NCI-H460 (cell line): ENCODE measurements around the gene SCAMP2. TPM values are rescaled to one million over a fixed set of nuclear protein-coding genes. Genes with fewer than 3 reads are reported as not detected.
A peak's percentile ranks its signal among the peaks of the same experiment; 100 is the strongest.

Experiments used
- DNase-seq: peaks from one replicate; pipeline ENCODE4 v3.0.0-alpha.2; 2016; ENCODE audit warnings: low read depth; ENCODE audit errors: extremely low read depth
- small RNA-seq, 2 experiments: library from RNA; depleted of rRNA; stranded (forward); fragments of <200 nt; gene quantifications; one replicate each; pipeline ENCODE3, GENCODE V24; 2014
- total RNA-seq: library from RNA; depleted of rRNA; stranded (reverse); fragments of >200 nt; shearing (Covaris generic); gene quantifications from 2 replicates; pipeline ENCODE4 v1.2.3, GENCODE V29; 2014; rRNA removed

SCAMP2 gene
- total RNA-seq, 1 experiment from 2014 or later = 20.4 TPM

DNA sequence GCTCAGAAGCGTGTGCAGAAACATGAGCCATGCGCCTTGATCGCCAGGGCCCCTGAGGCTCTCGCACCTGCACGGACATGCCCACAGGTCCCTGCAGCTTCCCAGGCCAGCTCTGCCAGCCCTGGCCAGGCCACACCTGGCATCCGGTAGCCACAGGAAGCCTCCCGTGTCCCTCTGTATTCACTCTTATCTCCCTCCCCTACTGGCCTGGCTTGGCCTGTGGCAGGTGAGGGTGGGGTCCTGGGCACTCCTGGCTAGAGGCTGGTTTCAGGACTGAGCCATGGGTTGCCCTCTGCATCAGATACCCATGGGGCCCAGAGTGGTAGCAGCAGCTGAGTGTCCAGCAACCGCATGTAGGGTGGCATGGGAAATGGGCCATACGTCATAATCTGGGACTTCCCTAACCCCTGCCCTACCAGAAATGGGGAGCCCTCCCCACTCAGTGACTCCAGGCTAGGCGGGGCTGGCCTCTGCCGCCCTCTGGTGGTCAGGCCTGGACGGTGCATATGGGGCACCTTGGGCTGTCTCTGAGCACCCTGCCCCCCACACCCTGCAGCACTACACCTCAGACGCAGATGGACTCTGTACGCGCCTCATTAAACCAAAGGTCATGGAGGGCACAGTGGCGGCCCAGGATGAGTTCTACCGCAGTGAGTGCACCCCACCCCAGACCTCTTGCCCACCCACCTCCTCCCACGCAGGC is 73.2 kb downstream of the SCAMP2 start:
- peak; percentile 59 for DNase-seq

DNA sequence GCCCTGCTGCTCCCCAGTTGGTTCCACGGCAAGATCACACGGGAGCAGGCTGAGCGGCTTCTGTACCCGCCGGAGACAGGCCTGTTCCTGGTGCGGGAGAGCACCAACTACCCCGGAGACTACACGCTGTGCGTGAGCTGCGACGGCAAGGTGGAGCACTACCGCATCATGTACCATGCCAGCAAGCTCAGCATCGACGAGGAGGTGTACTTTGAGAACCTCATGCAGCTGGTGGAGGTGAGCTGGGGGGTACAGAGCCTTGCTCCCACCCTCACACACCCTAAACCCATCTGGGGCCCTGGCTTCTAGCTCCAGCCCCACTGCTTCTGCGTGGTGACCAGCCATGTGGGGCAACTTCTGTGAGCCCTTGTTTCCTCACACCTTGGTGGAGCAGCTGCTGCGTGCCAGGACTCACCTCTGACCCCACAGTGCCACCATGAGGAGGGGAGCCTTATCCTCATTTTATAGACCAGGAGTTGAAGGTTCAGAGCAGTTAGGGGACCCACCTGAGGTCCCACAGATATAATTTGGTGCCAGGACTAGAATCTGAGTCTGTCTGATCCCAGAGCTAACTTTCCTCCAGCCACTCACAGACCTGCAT is 73.8 kb downstream of the SCAMP2 start:
- no peak for DNase-seq

DNA sequence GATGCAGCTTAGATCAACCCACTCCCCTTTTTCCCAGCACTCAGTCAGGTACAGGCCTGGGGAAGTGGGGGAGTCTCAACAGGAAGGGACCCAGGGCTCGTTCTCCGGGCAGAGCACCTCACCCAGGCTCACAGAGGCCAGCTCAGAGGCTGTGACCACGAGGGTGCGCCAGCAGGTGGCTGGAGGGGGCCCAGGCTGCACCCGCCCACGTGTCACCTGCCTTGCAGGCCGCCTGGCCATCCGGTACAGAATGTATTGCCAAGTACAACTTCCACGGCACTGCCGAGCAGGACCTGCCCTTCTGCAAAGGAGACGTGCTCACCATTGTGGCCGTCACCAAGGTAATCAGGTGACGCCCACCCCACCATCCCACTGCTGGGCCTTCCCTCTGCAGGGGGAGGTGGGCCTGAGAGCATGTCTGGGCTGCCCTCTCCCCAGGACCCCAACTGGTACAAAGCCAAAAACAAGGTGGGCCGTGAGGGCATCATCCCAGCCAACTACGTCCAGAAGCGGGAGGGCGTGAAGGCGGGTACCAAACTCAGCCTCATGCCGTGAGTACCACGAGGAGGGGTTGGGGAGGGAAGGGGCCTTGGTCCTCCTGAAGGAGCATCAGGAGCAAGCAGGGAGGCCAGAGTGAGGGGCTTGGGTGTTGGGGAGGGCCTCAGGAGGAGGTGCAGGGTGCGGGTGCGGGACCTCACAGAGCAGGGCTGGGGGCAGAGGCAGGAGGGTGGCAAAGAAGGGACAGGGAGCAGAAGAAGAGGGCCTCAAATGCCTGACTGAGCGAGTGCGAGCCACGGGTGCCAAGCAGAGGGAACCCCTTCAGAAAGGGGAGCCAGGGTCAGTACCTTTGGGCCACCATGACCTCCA is 74.5 kb downstream of the SCAMP2 start:
- DNase-seq = no peak

DNA sequence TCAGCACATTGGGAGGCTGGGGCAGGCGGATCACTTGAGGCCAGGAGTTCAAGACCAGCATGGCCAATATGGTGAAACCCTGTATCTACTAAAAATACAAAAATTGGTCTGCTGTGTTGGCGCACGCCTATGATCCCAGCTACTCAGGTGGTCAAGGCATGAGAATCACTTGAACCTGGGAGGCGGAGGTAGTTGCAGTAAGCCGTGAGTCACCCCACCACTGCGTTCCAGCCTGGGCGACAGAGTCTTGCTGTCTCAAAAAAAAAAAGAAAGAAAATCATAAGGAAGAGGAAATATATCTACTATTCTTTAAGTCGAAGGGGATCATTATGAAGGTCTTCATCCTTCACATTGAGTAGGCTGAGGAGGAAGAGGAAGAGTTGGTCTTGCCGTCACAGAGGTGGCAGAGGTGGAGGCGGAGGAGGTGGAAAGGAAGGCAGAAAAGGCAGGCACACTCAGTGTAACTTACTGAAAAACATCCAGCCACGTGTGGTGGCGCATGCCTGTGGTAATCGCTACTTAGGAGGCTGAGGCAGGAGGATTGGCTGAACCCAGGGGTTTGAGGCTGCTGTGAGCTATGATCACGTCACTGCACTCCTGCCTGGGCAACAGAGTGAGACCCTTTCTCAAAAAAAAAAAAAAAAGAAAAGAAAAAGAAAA is 77.1 kb downstream of the SCAMP2 start:
- DNase-seq = no peak

DNA sequence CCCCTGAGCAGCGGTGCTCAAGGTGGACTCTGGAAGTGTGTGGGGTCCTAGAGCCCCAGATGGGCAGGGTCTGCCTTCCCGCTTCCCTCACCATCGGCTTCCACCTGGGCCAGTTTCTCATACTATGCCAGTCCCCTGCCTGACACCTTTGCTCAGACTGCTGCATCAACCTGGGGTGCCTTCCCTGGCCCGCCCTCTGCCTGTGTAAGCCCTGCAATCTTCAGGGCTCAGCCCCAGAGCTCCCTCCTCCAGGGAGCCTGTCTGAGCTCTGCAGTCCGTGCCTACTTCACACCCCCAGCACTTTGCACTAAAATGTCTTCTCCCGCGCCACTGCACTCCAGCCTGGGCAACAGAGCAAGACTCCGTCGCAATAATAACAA is 78.2 kb downstream of the SCAMP2 start:
- no peak for DNase-seq

DNA sequence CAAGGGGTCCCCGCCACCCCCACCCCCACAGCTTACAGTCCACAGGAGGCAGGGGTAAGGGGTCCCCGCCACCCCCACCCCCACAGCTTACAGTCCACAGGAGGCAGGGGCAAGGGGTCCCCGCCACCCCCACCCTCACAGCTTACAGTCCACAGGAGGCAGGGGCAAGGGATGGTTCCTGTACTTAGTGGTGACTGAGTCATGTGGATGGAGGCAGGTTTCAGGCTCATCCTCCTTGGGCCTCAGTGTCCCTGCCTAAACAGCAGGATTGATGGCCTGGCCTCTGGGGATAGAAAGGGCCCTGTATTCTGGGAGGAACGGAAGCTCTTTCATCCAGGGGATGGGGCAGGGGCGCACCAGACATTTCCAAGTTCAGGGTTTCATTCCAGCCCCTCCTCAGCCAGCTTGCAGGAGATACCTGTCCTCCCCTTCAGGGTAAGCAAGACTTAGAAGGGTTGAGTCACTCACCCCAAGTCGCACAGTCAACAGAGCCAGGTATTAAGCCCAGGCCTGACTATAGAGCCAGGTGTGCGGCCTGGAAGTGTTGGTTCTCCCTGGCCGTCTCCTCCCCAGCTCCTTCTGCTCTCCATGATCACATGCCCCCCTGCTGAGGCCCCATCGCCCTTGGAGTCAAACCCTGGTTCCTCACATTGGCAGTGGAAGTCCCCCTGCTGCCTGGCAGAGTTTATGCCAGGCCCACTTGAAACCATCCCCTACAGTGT is 78.8 kb downstream of the SCAMP2 start:
- DNase-seq = no peak

Small RNA genes within 50 kb of the gene (small RNA-seq; reads per million reads assigned to genes)
- 0 reads per million in 2 experiments for gene CPLX3
- gene MIR6882 = 0 to 0.12 reads per million in 2 experiments

Other genes starting within 250 kb of the SCAMP2 start
- 8.8 and 10.3 TPM in 2 replicates for gene EDC3, start 177.3 kb downstream of the SCAMP2 start, total RNA-seq
- gene CYP1A1, start 147.8 kb downstream of the SCAMP2 start, total RNA-seq = not detected in 2 replicates
- not detected in 2 replicates for gene CYP1A2, start 124.5 kb downstream of the SCAMP2 start, total RNA-seq
- gene CSK, start 91.3 kb downstream of the SCAMP2 start, total RNA-seq = 22.4 and 26.7 TPM in 2 replicates
- gene LMAN1L, start 60.5 kb downstream of the SCAMP2 start, total RNA-seq = not detected in 2 replicates
- gene CPLX3, start 46.7 kb downstream of the SCAMP2 start, total RNA-seq = 0.07 TPM in 1 of 2 replicates, not detected in the other
- 32.1 and 32.7 TPM in 2 replicates for gene ULK3, start 30.2 kb downstream of the SCAMP2 start, total RNA-seq
- gene MPI, start 16.7 kb upstream of the SCAMP2 start, total RNA-seq = 31.6 and 39.8 TPM in 2 replicates
- 41.3 and 41.9 TPM in 2 replicates for gene FAM219B, start 33.5 kb upstream of the SCAMP2 start, total RNA-seq
- 235 and 237 TPM in 2 replicates for gene COX5A, start 64.7 kb upstream of the SCAMP2 start, total RNA-seq
- 16.6 and 21.8 TPM in 2 replicates for gene RPP25, start 83.4 kb upstream of the SCAMP2 start, total RNA-seq
- 0.43 and 0.69 TPM in 2 replicates for gene SCAMP5, start 122.2 kb upstream of the SCAMP2 start, total RNA-seq
- gene PPCDC, start 150.2 kb upstream of the SCAMP2 start, total RNA-seq = 14.7 and 23.9 TPM in 2 replicates